ENCODE measurements around the gene ATP10A. TPM values are rescaled to one million over a fixed set of nuclear protein-coding genes. Genes with fewer than 3 reads are reported as not detected.

Gene ATP10A
- total RNA-seq, 1 donor: 1.3 TPM

- H3K4me3 ChIP-seq (ENCODE audit: low read depth, low read length): no peak overlapping the region
- no peak for DNase-seq (ENCODE audit: low read depth)
Measured at GRCh38 chr15:25737218-25737643, 125.9 kb downstream of the ATP10A start.

DNA sequence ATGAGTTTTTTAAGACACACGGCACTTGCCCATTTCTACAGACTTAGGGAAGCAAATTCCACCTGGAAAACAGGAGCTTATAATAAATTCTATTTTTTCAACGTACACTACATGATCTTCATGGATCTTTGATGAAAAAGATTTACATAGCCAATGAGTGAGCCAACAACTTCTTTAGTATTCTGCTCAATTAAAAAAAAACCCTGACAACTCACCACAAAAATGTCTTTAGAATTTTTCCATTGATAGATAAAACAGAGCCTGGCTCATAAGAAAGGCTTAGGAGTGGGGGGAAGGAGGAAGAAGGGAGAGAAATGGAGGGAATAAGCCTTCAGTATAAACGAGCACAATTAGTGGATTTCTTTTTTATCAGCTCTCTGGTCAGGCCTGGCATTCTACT is 126.7 kb downstream of the ATP10A start:
- no peak for DNase-seq (ENCODE audit: low read depth)
- TF ChIP-seq, protein P1, sequence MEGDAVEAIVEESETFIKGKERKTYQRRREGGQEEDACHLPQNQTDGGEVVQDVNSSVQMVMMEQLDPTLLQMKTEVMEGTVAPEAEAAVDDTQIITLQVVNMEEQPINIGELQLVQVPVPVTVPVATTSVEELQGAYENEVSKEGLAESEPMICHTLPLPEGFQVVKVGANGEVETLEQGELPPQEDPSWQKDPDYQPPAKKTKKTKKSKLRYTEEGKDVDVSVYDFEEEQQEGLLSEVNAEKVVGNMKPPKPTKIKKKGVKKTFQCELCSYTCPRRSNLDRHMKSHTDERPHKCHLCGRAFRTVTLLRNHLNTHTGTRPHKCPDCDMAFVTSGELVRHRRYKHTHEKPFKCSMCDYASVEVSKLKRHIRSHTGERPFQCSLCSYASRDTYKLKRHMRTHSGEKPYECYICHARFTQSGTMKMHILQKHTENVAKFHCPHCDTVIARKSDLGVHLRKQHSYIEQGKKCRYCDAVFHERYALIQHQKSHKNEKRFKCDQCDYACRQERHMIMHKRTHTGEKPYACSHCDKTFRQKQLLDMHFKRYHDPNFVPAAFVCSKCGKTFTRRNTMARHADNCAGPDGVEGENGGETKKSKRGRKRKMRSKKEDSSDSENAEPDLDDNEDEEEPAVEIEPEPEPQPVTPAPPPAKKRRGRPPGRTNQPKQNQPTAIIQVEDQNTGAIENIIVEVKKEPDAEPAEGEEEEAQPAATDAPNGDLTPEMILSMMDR (IDR thresholded peaks at IDR 0.05; ENCODE audit: insufficient read depth, low read depth, low read length): no peak
- no peak overlapping the region for H3K4me3 ChIP-seq (ENCODE audit: low read depth, low read length)

More at GRCh38 chr15:25737218-25737643, 125.9 kb downstream of the ATP10A start:
- TF ChIP-seq, protein P1 (IDR thresholded peaks at IDR 0.05; ENCODE audit: insufficient read depth, low read depth, low read length): no peak

GRCh38 chr15:25735550-25736384 is 127.4 kb downstream of the ATP10A start:
- DNase-seq (ENCODE audit: low read depth): no peak
- no peak overlapping the region for H3K4me3 ChIP-seq (ENCODE audit: low read depth, low read length)
- TF ChIP-seq, protein P1 (IDR thresholded peaks at IDR 0.05; ENCODE audit: insufficient read depth, low read depth, low read length): no peak

DNA sequence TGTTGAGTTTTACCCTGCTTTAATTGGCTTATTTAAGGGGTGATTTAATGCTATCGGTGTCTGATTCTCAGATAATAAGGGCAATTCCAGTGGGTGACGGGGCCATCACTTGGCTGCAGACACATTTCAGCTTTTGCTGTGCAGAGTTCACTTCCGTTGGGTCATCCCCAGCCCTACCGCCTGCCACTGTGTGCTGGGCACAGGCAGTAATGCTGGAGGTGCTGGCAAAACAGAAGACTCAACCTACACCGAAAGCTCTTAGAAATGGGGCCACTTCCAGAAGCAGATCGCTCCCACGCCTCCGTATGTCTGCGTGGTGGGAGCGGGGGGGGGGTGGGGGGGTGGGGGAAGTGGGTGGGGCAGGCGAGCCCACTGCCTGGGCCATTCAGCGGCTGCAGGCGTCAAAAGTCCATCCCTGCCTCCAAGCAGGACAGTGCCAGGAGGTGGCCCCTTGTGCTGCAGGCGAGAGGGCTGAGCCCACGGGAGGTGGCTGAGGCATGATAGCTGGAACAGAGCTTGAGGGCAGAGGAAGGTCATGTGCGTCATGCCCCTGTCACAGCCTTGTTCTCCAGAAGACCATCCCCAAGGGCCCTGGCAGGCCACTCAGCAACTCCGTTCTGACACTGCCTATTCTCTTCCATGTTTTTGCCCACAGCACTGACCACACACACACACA is 128.3 kb downstream of the ATP10A start:
- no peak for DNase-seq (ENCODE audit: low read depth)
- no peak overlapping the region for H3K4me3 ChIP-seq (ENCODE audit: low read depth, low read length)
- TF ChIP-seq, protein P1 (IDR thresholded peaks at IDR 0.05; ENCODE audit: insufficient read depth, low read depth, low read length): no peak

DNA sequence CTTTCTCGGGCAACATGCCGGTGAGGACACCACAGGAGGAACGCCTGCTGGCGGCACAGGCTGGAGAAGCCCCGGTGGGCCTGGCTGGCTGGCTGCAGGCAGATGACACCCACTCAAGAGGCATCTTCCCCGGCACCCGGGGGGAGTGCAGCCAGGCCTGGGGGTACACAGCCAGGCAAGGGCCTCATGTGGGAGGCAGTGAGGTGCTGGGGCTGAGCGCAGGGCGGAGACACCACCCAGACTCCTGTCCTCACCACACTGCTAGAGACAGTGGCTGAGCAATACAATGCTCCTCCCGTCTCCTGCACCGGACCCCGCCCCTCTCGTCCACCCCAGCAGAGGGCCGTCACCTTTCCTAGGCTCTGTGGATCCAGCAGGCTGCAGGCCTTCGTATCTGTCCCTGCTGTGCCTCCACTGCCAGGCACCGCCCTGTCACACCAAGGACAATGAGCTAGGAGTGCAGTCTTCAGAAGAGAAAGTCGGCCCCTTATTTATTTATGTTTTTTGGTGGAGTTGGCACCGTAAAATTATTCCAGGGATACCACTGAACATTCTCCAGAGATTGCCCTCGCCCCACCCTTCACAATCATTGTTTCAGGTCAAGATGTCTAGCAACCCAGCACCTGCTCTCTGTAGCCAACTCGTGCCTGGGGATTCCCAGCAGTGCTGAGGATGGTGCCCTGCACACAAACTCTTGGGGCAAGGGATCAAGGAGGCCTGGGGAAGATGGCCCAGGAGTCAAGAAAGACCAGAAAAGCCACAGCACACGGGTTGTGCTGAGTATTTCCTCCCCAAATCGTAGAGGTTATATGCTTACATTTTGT is 129.1 kb downstream of the ATP10A start:
- TF ChIP-seq, protein P1 (IDR thresholded peaks at IDR 0.05; ENCODE audit: insufficient read depth, low read depth, low read length): no peak
- H3K4me3 ChIP-seq (ENCODE audit: low read depth, low read length): no peak overlapping the region
- DNase-seq (ENCODE audit: low read depth): no peak

- no peak overlapping the region for H3K4me3 ChIP-seq (ENCODE audit: low read depth, low read length)
- TF ChIP-seq, protein P1 (IDR thresholded peaks at IDR 0.05; ENCODE audit: insufficient read depth, low read depth, low read length): no peak
- no peak for DNase-seq (ENCODE audit: low read depth)
Measured at GRCh38 chr15:25733036-25733855, 129.9 kb downstream of the ATP10A start.

Data from fibroblast of villous mesenchyme (primary cell).